ENCODE data around the gene CPD. TPM values are rescaled to one million over a fixed set of nuclear protein-coding genes. Genes with fewer than 3 reads are reported as not detected.
A peak's percentile ranks its signal among the peaks of the same experiment; 100 is the strongest.

CPD gene
- total and polyA plus RNA-seq, 2 of the 13 experiments (the other 11 are each of a cell fraction or from before 2014, with no cell fraction given) = 46.1 to 72.3 TPM

DNA sequence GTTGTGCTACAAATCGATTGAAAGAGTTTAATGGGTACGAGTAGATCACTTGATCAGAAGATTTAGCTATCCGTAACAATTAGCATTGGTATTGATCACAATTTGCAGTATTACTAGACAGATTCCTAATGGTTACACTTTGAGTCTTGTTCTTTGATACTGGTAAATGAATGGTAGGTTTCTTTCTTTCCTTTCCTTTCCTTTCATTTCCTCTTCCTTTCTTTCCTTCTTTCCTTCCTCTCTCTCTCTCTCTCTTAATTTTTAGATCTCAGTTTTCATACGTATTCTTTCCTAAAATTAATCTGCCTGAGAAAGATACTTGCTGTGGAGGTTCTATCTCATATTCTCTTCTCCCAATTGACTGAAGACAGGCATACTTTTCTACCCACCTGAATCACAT, 17.9 kb downstream of the CPD start:
- POLR2A ChIA-PET = no interaction called here
- intact Hi-C loops (cut with micrococcal nuclease; ENCODE audit: unreplicated experiment) = no loop called here
- Histone ChIP-seq H3K9me3 (ENCODE audit: low read length) (no peaks in the 10 kb centered on the region), H3K4me3 (replicated peaks in 1 of 3; ENCODE audit: insufficient read depth in 1 of 3, low read depth in 2 of 3, low read length in 3 of 3) (no peak overlapping the region), H4K20me1 (ENCODE audit: insufficient read depth, low read length) (0 out of 2 replicates have a peak, but pooled peaks cover 5% of the 10 kb centered on the region), H2AFZ (ENCODE audit: low read length) (no peak overlapping the region), H3K9ac (ENCODE audit: insufficient read depth, low read depth, low read length) (no peak overlapping the region), H3K4me1 (ENCODE audit: insufficient read depth, low read length) (peaks cover 45% of the 10 kb centered on the region), H3K79me2 (ENCODE audit: insufficient read depth, low read length) (peaks cover 44% of the 10 kb centered on the region), H3K27me3 (ENCODE audit: control insufficient read depth in 1 of 2, insufficient read depth in 2 of 2, low read length in 2 of 2) (no peaks in the 10 kb centered on the region), H3K36me3 (replicated peaks in 1 of 2; ENCODE audit: control insufficient read depth in 1 of 2, insufficient read depth in 2 of 2, low read length in 2 of 2) (peaks cover 3 to 11% of the 10 kb centered on the region in 2 experiments; a peak in 2 of 5 replicates), H3K4me2 (ENCODE audit: low read depth, low read length) (peak overlapping the region; percentile 26; the same call in 1 of the 2 replicates), H3K27ac (ENCODE audit: extremely low read length, insufficient read depth, low read length) (no peak overlapping the region)
- CTCF ChIA-PET (ENCODE audit: low intra/inter-chr PET ratio, low total read pairs) = no interaction called here
- TF ChIP-seq NR1H2 (CRISPR knock-in tag; IDR thresholded peaks at IDR 0.05; ENCODE audit: borderline replicate concordance, low read depth) = no peak
- no peak for TF ChIP-seq YEATS4 (CRISPR knock-in tag; IDR thresholded peaks at IDR 0.05; ENCODE audit: borderline replicate concordance)
- TF ChIP-seq JUND (CRISPR knock-in tag; IDR thresholded peaks at IDR 0.05) = no peak
- no peak for TF ChIP-seq ZNF672 (CRISPR knock-in tag; IDR thresholded peaks at IDR 0.05)
- no peak for TF ChIP-seq HNRNPLL (IDR thresholded peaks at IDR 0.05; ENCODE audit: low read depth, low read length, poor library complexity, severe bottlenecking)
- TF ChIP-seq HMG20A (CRISPR knock-in tag; IDR thresholded peaks at IDR 0.05; ENCODE audit: borderline replicate concordance) = no peak
- TF ChIP-seq NCOR1 (IDR thresholded peaks at IDR 0.05; ENCODE audit: borderline replicate concordance, low read length) = no peak
- TF ChIP-seq NFKB2 (CRISPR knock-in tag; IDR thresholded peaks at IDR 0.05; ENCODE audit: borderline replicate concordance) = no peak
- TF ChIP-seq, protein P1, sequence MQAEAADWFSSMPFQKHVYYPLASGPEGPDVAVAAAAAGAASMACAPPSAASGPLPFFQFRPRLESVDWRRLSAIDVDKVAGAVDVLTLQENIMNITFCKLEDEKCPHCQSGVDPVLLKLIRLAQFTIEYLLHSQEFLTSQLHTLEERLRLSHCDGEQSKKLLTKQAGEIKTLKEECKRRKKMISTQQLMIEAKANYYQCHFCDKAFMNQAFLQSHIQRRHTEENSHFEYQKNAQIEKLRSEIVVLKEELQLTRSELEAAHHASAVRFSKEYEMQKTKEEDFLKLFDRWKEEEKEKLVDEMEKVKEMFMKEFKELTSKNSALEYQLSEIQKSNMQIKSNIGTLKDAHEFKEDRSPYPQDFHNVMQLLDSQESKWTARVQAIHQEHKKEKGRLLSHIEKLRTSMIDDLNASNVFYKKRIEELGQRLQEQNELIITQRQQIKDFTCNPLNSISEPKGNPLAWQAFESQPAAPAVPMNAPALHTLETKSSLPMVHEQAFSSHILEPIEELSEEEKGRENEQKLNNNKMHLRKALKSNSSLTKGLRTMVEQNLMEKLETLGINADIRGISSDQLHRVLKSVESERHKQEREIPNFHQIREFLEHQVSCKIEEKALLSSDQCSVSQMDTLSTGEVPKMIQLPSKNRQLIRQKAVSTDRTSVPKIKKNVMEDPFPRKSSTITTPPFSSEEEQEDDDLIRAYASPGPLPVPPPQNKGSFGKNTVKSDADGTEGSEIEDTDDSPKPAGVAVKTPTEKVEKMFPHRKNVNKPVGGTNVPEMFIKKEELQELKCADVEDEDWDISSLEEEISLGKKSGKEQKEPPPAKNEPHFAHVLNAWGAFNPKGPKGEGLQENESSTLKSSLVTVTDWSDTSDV (CRISPR knock-in tag; IDR thresholded peaks at IDR 0.05) = no peak
- TF ChIP-seq ZHX2 (IDR thresholded peaks at IDR 0.05; ENCODE audit: low read depth) = no peak
- no peak for TF ChIP-seq ZHX2 (CRISPR knock-in tag; IDR thresholded peaks at IDR 0.05; ENCODE audit: borderline replicate concordance)
- TF ChIP-seq HOXA9 (CRISPR knock-in tag; IDR thresholded peaks at IDR 0.05; ENCODE audit: borderline replicate concordance) = no peak
- TF ChIP-seq, protein P2, sequence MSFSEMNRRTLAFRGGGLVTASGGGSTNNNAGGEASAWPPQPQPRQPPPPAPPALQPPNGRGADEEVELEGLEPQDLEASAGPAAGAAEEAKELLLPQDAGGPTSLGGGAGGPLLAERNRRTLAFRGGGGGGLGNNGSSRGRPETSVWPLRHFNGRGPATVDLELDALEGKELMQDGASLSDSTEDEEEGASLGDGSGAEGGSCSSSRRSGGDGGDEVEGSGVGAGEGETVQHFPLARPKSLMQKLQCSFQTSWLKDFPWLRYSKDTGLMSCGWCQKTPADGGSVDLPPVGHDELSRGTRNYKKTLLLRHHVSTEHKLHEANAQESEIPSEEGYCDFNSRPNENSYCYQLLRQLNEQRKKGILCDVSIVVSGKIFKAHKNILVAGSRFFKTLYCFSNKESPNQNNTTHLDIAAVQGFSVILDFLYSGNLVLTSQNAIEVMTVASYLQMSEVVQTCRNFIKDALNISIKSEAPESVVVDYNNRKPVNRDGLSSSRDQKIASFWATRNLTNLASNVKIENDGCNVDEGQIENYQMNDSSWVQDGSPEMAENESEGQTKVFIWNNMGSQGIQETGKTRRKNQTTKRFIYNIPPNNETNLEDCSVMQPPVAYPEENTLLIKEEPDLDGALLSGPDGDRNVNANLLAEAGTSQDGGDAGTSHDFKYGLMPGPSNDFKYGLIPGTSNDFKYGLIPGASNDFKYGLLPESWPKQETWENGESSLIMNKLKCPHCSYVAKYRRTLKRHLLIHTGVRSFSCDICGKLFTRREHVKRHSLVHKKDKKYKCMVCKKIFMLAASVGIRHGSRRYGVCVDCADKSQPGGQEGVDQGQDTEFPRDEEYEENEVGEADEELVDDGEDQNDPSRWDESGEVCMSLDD (CRISPR knock-in tag; IDR thresholded peaks at IDR 0.05; ENCODE audit: borderline replicate concordance) = no peak
- TF ChIP-seq ZNF777 (CRISPR knock-in tag; IDR thresholded peaks at IDR 0.05) = no peak
- in situ Hi-C loops (cut with HindIII; ENCODE audit: extremely low pct_ligation_motif_present, low pct_unique_long_range_greater_than_20kb) = no loop called here
- FAIRE-seq (no peak), ATAC-seq (no peak), DNase-seq (ENCODE audit: low spot score) (no peak)
- BruUV-seq (replicated peaks) = no TSS peak
- WGBS (ENCODE audit: low lambda C conversion rate) = 78% methylated on average over 4 of the region's 4 CpGs
